22Rv1 (cell line): Measurements from ENCODE around the gene ZBTB1.

Experiments
- H3K27ac ChIP-seq: fragments of 450-650 bp; 2 replicates; pipeline ENCODE4 v1.5.1; 2017
- ZFX ChIP-seq: fragments of 450-650 bp; IDR thresholded peaks from 2 replicates; pipeline ENCODE4 v1.6.1; 2017; ENCODE audit warnings: antibody characterized with exemption, borderline replicate concordance
- TF ChIP-seq, protein P1 (sequence below): fragments of 450-650 bp; IDR thresholded peaks from 2 replicates; pipeline ENCODE4 v1.5.1; 2017; ENCODE audit warnings: mild to moderate bottlenecking

The ZBTB1 gene

DNA sequence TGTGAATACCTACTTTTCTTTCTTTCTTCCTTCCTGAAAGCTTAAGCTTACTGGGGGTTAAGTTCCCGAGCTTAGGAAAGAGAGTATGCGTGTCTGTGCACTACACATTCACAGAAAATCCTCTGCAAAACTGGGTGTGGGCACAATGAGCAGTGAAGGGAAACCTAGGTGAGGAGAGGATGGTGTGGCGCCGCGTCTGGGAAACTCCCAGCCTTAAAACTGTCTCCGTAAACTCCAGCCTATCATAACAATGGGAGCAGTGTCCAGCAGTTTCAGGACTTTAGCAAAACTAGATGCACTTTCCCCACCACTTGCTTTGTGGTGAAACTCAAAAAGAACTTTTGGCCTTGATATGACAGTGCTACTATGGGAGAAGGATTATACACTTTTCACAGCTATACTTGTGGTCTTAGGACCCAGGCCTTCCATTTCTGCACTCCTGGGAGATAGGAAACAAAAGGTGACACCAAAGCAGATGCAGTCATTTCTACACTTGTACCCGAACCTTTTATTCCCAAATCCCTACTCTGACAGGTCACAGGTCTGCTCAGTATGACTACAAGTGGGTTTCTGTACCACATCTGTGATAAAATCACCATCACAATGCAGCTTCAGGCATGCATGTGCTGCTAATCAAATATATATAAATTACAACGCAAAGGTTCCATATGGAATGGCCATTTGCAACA, 28.8 kb upstream of the ZBTB1 start:
- TF ChIP-seq ZFX = no peak
- TF ChIP-seq, protein P1, sequence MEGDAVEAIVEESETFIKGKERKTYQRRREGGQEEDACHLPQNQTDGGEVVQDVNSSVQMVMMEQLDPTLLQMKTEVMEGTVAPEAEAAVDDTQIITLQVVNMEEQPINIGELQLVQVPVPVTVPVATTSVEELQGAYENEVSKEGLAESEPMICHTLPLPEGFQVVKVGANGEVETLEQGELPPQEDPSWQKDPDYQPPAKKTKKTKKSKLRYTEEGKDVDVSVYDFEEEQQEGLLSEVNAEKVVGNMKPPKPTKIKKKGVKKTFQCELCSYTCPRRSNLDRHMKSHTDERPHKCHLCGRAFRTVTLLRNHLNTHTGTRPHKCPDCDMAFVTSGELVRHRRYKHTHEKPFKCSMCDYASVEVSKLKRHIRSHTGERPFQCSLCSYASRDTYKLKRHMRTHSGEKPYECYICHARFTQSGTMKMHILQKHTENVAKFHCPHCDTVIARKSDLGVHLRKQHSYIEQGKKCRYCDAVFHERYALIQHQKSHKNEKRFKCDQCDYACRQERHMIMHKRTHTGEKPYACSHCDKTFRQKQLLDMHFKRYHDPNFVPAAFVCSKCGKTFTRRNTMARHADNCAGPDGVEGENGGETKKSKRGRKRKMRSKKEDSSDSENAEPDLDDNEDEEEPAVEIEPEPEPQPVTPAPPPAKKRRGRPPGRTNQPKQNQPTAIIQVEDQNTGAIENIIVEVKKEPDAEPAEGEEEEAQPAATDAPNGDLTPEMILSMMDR = no peak

DNA sequence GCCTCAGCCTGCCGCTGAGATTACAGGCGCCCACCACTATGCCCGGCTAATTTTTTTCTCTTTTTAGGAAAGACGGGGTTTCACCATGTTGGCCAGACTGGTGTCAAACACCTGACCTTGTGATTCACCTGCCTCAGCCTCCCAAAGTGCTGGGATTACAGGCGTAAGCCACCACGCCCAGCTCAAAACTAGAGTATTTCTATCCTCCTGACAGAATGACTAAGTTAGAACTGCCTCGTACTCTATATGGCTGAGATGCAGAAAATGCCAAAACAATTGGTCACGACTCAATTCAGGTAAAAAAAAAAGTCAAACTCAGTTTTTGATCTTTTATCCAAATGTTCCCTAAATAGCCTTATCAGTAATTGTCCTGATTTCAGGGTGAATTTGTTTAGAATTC, 28.1 kb upstream of the ZBTB1 start:
- TF ChIP-seq ZFX = no peak
- TF ChIP-seq, protein P1 = no peak
- H3K27ac ChIP-seq = no peak overlapping the region

More for the DNA sequence above, 28.8 kb upstream of the ZBTB1 start:
- H3K27ac ChIP-seq = no peak overlapping the region

DNA sequence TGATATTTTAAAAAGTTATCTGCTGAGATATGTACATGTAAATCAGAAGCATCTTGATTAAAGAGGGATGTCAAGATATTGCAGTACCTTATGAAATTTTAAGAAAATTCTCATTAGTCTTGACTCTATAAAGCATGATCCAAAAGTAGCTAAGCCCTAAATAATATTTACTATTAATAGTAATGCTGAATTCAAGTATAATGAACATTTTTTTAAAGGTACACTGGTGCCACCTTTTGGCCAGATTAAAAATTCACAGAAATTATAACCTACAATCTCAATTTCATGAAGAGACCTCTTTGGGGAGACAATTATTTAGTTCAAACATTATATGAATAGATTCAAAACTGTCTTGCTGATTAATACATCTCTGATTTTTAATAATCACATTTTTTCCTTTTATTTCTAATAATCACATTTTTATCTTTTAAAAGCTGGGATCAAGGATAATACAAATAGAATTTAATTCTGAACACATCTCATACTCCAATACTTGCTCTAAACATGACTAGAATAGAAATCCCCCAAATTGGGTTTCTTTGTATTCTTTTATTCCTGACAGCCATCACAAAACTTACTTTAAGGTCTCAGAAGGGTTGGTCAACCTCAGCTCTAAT, 25.8 kb upstream of the ZBTB1 start:
- TF ChIP-seq, protein P1 = peak; percentile 70
- no peak for TF ChIP-seq ZFX
- no peak overlapping the region for H3K27ac ChIP-seq

DNA sequence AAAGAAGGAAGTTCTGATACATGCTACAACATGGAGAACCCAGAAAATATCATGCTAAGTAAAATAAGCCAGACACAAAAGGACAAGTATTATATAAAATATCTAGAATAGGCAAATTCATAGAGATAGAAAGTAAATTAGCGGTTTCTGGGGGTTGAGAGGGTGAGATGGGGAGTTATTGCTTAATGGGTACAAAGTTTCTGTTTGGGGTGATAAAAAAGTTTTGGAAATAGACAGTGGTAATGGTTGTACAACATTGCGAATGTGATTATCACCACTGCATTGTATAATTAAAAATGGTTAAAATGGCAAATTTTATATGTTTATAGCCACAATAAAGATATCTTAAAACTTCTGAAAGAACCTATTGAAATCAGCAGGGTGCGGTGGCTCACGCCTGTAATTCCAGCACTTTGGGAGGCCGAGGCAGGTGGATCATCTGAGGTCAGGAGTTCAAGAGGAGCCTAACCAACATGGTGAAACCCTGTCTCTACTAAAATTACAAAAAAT, 15.9 kb upstream of the ZBTB1 start:
- no peak overlapping the region for H3K27ac ChIP-seq
- no peak for TF ChIP-seq ZFX
- TF ChIP-seq, protein P1 = no peak

DNA sequence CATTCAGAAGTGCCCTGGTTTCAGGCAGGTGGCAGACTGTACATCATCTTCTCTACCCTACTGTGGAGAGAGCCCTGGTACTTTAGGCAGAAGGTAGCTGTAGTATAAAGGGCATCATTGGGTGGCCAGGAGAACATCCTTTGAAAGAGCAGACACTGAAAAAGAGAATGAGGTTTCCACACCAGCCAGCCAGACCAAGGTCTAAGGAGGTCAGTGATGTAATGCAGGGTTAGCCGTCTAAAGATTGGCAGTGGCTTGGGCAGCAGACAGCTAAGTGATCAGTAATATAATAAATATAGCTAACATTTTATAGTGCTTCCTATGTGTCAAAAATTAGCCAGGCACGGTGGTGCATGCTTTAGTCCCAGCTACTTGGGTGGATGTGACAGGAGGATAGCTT, 12.9 kb upstream of the ZBTB1 start:
- no peak overlapping the region for H3K27ac ChIP-seq
- no peak for TF ChIP-seq ZFX
- TF ChIP-seq, protein P1 = no peak

DNA sequence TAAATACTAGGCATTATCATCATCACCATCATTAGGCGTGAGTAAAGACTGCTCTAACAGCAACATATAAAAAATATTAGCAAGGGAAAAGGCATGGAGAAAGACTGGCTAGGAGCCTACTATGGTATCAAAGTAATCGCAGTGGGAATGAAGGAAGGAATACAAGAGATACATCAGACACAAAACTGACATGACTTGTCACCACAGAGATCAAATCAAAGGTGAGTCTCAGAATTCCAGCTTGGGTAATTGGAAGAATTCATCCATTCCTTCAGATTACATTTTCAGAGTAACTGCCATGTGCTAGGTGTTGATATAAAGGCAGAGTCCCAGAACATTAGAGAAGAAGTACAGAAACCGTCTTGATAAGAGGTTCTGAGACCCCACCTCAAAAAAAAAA, 11.1 kb upstream of the ZBTB1 start:
- H3K27ac ChIP-seq = no peak overlapping the region
- TF ChIP-seq, protein P1 = no peak
- TF ChIP-seq ZFX = no peak

DNA sequence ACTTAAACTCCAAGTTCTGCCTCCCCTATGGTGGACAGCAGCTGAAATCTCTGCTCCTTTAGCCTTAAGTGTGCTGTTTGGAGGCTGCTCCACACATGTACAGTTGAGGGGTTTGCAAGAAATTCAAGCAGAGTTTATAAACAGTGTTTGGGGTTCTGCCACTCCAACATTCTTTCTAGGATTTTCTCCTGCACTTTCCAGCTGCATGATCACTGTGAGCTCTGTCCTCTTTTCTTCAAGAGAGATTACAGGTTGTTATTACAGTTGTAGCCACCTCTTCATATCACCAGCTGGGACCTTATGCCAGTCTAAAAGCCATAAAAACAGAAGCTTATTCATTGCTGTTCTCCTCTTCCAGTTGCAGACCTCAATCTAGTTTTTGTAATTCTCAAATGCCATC, 9.3 kb upstream of the ZBTB1 start:
- no peak for TF ChIP-seq ZFX
- TF ChIP-seq, protein P1 = no peak
- no peak overlapping the region for H3K27ac ChIP-seq
